Panc1 (cell line): ENCODE data around the gene COL27A1.
"Not testable (repeated sequence)": the region's sequence is repeated elsewhere in the genome, so short reads cannot be mapped to it uniquely, and the experiment has no call there.

Source experiments
- CTCF ChIP-seq: fragments of 450-650 bp; IDR thresholded peaks from 2 replicates; pipeline ENCODE4 v1.5.1; 2017; ENCODE audit warnings: mild to moderate bottlenecking
- POLR2AphosphoS5 ChIP-seq: IDR thresholded peaks from 2 replicates; pipeline ENCODE4 v1.6.1; 2012; ENCODE audit warnings: mild to moderate bottlenecking, low read depth, low read length, moderate library complexity
- REST ChIP-seq, 2 experiments: IDR thresholded peaks; 2 replicates each; pipeline ENCODE4 v1.6.1; 2011 to 2012; ENCODE audit warnings: low read depth in 2 of 2, control low read depth in 1 of 2, low read length in 1 of 2, mild to moderate bottlenecking in 1 of 2, moderate library complexity in 1 of 2; ENCODE audit not compliant: insufficient read depth in 1 of 2
- SIN3A ChIP-seq: IDR thresholded peaks from 2 replicates; pipeline ENCODE4 v1.6.1; 2012; ENCODE audit warnings: low read depth, mild to moderate bottlenecking, low read length, moderate library complexity, borderline replicate concordance; ENCODE audit not compliant: insufficient read depth
- TCF7L2 ChIP-seq: IDR thresholded peaks from 2 replicates; pipeline ENCODE4 v1.6.1; 2011; ENCODE audit warnings: mild to moderate bottlenecking, low read depth, low read length, inconsistent platforms

GRCh38 chr9:114128759-114129158 is 26.6 kb upstream of the COL27A1 start:
- not testable (repeated sequence) for TF ChIP-seq CTCF; SIN3A; POLR2AphosphoS5; TCF7L2; REST (IDR thresholded peaks at IDR 0.05; ENCODE audit: insufficient read depth in 1 of 2, low read depth in 2 of 2, low read length in 1 of 2)
